Effector CD8-positive, alpha-beta T cell (primary cell): ENCODE data around the gene DNAJA1.
"Not testable (repeated sequence)": the region's sequence is repeated elsewhere in the genome, so short reads cannot be mapped to it uniquely, and the experiment has no call there.

Source experiments
- DNase-seq: peaks from one replicate; lab custom pipeline; 2025; lab: John Stamatoyannopoulos, UW

The DNAJA1 gene

DNA sequence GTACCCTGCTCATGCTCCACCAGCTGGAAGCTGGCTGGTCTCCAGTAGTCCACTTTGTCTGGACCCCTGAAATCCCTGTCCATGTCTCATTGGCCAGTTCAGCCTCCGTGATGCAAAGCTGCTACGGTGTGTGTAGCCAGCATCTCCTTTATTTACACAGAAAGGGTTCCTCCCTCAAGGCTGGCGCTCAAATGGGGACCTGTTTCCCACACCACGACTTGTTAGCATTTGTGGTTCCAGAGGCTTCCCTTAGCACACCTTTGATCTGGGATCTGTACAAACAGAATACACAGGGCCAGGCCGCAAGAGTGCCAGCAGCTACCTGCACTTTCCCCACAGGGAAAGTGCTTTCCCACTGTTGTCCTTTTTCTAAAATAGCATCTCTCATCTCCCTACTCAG lies 57.1 kb downstream of the DNAJA1 start:
- no peak for DNase-seq

- no peak for DNase-seq
Measured at GRCh38 chr9:33082538-33083326, 57.7 kb downstream of the DNAJA1 start.

- DNase-seq: not testable (repeated sequence)
Measured at GRCh38 chr9:33085672-33086071, 60.6 kb downstream of the DNAJA1 start.
